Subcutaneous adipose tissue (tissue), 4 donors: ENCODE data around the gene ERCC6L2. TPM values are rescaled to one million over a fixed set of nuclear protein-coding genes. Genes with fewer than 3 reads are reported as not detected.

Experiments used
- CTCF ChIP-seq: fragments of 450-650 bp; IDR thresholded peaks from one replicate; pipeline ENCODE4 v1.5.1; 2016; ENCODE audit warnings: low read depth, mild to moderate bottlenecking, control low read depth, antibody characterized with exemption, moderate library complexity
- total RNA-seq, 4 donors: library from RNA; depleted of rRNA; stranded (reverse); fragments of >200 nt; gene quantifications; one replicate each; pipeline ENCODE4 v1.1.0, GENCODE V29; 2016

ERCC6L2 gene
- total RNA-seq, 4 donors from 2014 or later: 50.7 to 87.6 (median 80.3) TPM

- no peak for TF ChIP-seq CTCF
Measured at GRCh38 chr9:95877984-95878383, 2.5 kb downstream of the ERCC6L2 start.

GRCh38 chr9:95879591-95879990 lies 4.1 kb downstream of the ERCC6L2 start:
- TF ChIP-seq CTCF: no peak

GRCh38 chr9:95880021-95880690 lies 4.7 kb downstream of the ERCC6L2 start:
- TF ChIP-seq CTCF: no peak

GRCh38 chr9:95887926-95888497 lies 12.5 kb downstream of the ERCC6L2 start:
- no peak for TF ChIP-seq CTCF

GRCh38 chr9:95890594-95890993 lies 15.1 kb downstream of the ERCC6L2 start:
- no peak for TF ChIP-seq CTCF

GRCh38 chr9:95891067-95891671 lies 15.7 kb downstream of the ERCC6L2 start:
- no peak for TF ChIP-seq CTCF

- no peak for TF ChIP-seq CTCF
Measured at GRCh38 chr9:95892690-95893089, 17.2 kb downstream of the ERCC6L2 start.
